Endothelial cell (in vitro differentiated cells): ENCODE measurements around the gene CACUL1. TPM values are rescaled to one million over a fixed set of nuclear protein-coding genes. Genes with fewer than 3 reads are reported as not detected.

Source experiments
- DNase-seq: peaks from one replicate; pipeline ENCODE4 v3.0.0; 2021; ENCODE audit warnings: low spot score
- H3K27ac Mint-ChIP-seq: one replicate; pipeline ENCODE4 v1.8.0; 2021; ENCODE audit warnings: mixed read lengths, inconsistent platforms; ENCODE audit not compliant: unreplicated experiment
- H3K27me3 Mint-ChIP-seq: one replicate; pipeline ENCODE4 v1.8.0; 2021; ENCODE audit warnings: mild to moderate bottlenecking, moderate library complexity, mixed read lengths, inconsistent platforms; ENCODE audit not compliant: unreplicated experiment
- H3K36me3 Mint-ChIP-seq: one replicate; pipeline ENCODE4 v1.8.0; 2021; ENCODE audit warnings: mild to moderate bottlenecking, low read depth, mixed read lengths, inconsistent platforms; ENCODE audit not compliant: unreplicated experiment
- H3K4me1 Mint-ChIP-seq: one replicate; pipeline ENCODE4 v1.8.0; 2021; ENCODE audit warnings: mild to moderate bottlenecking, mixed read lengths, inconsistent platforms; ENCODE audit not compliant: unreplicated experiment
- H3K4me3 Mint-ChIP-seq: one replicate; pipeline ENCODE4 v1.8.0; 2021; ENCODE audit warnings: mild to moderate bottlenecking, mixed read lengths, inconsistent platforms; ENCODE audit not compliant: unreplicated experiment
- H3K9me3 Mint-ChIP-seq: one replicate; pipeline ENCODE4 v1.8.0; 2021; ENCODE audit warnings: mixed read lengths, inconsistent platforms; ENCODE audit not compliant: unreplicated experiment
- total RNA-seq: library from RNA; stranded (reverse); fragmentation: NEBNext Ultra II Directional; extraction: Animal tissue kit (Norgen Biotek cat#: 25700); gene quantifications from one replicate; pipeline ENCODE4 v1.2.1, GENCODE V29; 2021; ENCODE audit not compliant: unreplicated experiment
- TF ChIP-seq, protein P1 (sequence below): fragments of 200-600 bp; sonication (generic); IDR thresholded peaks from one replicate; pipeline ENCODE4 v1.5.0; 2021; ENCODE audit warnings: antibody characterized with exemption; ENCODE audit not compliant: unreplicated experiment

The CACUL1 gene
- total RNA-seq, 1 donor from 2014 or later = 59.0 TPM

DNA sequence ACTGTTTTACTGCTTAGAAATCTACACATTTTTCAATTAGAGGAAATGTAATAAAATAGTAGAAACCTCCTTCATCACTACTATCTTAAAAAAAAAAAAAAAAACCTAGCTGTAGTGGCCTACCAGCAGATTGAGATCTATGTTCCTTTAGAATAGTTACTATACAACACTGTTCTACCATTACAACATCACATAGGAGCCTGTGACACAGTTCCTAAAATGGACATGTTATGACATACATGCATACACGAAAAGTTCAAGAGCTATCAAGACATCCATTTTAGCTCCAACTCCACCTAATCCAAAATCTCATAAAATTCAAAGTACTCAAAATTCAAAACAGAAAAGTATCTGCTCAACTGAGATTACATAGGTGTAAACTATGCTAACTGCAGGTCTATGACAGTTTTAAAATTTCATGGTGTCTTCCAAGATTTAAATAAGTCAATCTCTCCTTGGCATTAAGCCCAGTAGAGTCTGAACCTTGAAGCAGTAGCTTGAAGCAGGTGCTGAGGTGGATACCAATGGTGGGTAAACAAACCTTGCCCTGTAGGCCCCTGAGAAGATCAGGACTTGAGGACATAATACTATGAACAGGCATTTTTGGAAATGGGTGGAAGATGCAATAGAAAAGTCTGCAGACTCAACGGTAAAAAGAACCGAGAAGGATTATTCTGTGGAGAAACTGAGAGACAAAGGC is 17.0 kb downstream of the CACUL1 start:
- peaks cover 26% of the 10 kb centered on the region for H3K4me1 Mint-ChIP-seq
- peak overlapping the region; percentile 9 for H3K27ac Mint-ChIP-seq

DNA sequence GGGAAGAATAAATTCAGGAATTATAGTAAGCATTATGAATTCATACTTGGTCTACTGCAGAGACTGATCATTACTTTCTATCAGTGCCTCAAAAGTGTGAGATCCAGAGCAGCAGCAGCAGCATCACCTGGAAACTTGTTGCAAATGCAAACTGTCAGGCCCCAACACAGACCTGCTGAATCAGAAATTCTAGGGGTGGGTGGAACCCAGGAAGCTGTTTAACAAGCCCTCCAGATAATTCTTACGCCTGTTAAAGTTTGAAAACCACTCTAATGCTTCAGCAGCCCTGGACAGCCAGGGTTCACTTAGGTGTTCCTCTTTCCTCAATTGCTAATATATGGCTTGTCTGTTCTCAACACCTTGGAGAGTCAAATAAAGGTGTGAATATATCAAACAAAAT is 19.5 kb downstream of the CACUL1 start:
- DNase-seq = no peak
- Mint-ChIP-seq H3K36me3 (no peaks in the 10 kb centered on the region), H3K4me3 (no peak overlapping the region), H3K9me3 (no peaks in the 10 kb centered on the region), H3K27ac (no peak overlapping the region), H3K4me1 (peaks cover 32% of the 10 kb centered on the region), H3K27me3 (no peaks in the 10 kb centered on the region)
- TF ChIP-seq, protein P1, sequence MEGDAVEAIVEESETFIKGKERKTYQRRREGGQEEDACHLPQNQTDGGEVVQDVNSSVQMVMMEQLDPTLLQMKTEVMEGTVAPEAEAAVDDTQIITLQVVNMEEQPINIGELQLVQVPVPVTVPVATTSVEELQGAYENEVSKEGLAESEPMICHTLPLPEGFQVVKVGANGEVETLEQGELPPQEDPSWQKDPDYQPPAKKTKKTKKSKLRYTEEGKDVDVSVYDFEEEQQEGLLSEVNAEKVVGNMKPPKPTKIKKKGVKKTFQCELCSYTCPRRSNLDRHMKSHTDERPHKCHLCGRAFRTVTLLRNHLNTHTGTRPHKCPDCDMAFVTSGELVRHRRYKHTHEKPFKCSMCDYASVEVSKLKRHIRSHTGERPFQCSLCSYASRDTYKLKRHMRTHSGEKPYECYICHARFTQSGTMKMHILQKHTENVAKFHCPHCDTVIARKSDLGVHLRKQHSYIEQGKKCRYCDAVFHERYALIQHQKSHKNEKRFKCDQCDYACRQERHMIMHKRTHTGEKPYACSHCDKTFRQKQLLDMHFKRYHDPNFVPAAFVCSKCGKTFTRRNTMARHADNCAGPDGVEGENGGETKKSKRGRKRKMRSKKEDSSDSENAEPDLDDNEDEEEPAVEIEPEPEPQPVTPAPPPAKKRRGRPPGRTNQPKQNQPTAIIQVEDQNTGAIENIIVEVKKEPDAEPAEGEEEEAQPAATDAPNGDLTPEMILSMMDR = no peak

More for the DNA sequence above, 17.0 kb downstream of the CACUL1 start:
- no peaks in the 10 kb centered on the region for H3K9me3 Mint-ChIP-seq
- H3K36me3 Mint-ChIP-seq = no peaks in the 10 kb centered on the region
- H3K4me3 Mint-ChIP-seq = no peak overlapping the region
- DNase-seq = no peak
- TF ChIP-seq, protein P1 = no peak
- H3K27me3 Mint-ChIP-seq = peaks cover 2% of the 10 kb centered on the region

DNA sequence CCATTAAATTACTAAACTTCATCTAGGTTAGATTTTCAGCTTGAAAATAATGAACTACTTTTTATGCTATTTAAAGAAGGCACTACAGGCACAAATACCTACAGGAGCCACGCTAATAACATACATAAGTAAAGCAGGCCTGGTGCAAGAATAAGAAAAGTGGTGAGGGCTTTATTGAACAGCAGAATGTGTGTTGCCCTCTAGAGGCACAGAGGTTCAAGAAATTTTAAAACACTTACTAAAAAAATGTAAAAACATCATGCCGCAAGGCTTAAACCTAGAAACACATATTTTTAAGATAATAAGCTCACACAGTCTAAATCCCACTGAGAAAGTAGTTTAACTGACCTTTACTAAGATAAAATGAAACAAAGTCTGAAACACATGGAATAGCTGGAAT is 20.3 kb downstream of the CACUL1 start:
- TF ChIP-seq, protein P1 = no peak
- peaks cover 38% of the 10 kb centered on the region for H3K4me1 Mint-ChIP-seq
- DNase-seq = no peak
- no peaks in the 10 kb centered on the region for H3K27me3 Mint-ChIP-seq
- H3K9me3 Mint-ChIP-seq = no peaks in the 10 kb centered on the region
- no peak overlapping the region for H3K27ac Mint-ChIP-seq
- H3K36me3 Mint-ChIP-seq = no peaks in the 10 kb centered on the region
- H3K4me3 Mint-ChIP-seq = no peak overlapping the region

DNA sequence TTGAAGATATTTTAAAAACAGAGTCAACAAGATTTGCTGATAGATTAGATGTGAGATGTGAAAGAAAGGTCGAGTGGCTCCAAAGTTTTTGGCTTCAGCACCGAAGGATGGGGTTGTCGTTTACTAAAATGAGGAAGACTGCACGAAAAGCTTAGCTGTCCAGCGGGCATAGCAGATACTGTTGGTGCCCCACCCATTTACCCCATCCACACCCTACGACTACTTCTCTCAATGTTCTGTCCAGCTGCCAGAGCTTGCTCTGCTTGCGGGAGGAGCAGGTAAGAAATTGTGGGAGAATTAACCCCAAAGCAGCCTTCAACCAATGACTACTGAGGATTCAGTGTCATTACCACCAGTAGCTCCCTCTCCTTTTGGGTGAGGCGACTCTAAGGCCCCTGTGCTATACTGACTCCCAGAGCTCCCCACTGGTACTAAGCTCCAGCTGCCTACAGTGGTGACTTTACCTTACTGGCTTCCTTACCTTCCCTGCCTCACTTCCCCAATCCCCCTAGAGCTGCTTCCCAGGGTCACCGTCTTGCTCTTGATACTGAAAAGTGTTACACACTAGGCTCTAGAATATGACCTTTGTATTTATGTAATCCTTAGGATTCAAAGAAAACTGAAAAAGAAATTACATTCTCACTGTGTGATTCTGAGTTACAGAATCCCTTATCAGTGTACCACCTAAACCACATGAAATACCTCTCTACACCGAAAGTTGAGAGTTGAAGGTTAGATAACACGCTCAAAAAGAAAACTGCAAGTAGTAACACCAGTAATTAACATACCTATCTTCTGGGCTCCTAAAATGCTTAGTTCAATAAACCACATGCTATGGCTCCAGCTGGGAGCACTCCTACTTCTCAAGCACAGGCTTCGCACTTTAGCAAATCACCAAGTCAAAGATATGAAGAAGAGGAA is 22.3 kb downstream of the CACUL1 start:
- Mint-ChIP-seq H3K4me1 (peaks cover 37% of the 10 kb centered on the region), H3K27me3 (no peaks in the 10 kb centered on the region), H3K9me3 (no peaks in the 10 kb centered on the region), H3K4me3 (no peak overlapping the region), H3K36me3 (no peaks in the 10 kb centered on the region), H3K27ac (peak overlapping the region; percentile 38)
- no peak for DNase-seq
- TF ChIP-seq, protein P1 = no peak
